GM18526 (cell line): ENCODE data around the gene MN1.

ENCODE experiments used
- POLR2A ChIP-seq: IDR thresholded peaks from 3 replicates; pipeline ENCODE4 v1.6.1; 2011; ENCODE audit not compliant: insufficient read length; ENCODE audit errors: extremely low read depth

MN1 gene

GRCh38 chr22:27719535-27720227 is 81.9 kb downstream of the MN1 start:
- TF ChIP-seq POLR2A, result no peak

- no peak for TF ChIP-seq POLR2A
These were observed 82.6 kb downstream of the MN1 start for GRCh38 chr22:27719036-27719347.

- no peak for TF ChIP-seq POLR2A
These were observed 83.1 kb downstream of the MN1 start for GRCh38 chr22:27718186-27719035.

GRCh38 chr22:27717094-27717493 is 84.5 kb downstream of the MN1 start:
- TF ChIP-seq POLR2A, result no peak

GRCh38 chr22:27716074-27716473 is 85.5 kb downstream of the MN1 start:
- no peak for TF ChIP-seq POLR2A

- TF ChIP-seq POLR2A, result no peak
These were observed 86.5 kb downstream of the MN1 start for GRCh38 chr22:27715106-27715505.

- TF ChIP-seq POLR2A, result no peak
These were observed 87.5 kb downstream of the MN1 start for GRCh38 chr22:27714068-27714467.

GRCh38 chr22:27713461-27713860 is 88.1 kb downstream of the MN1 start:
- TF ChIP-seq POLR2A, result no peak

- TF ChIP-seq POLR2A, result no peak
These were observed 89.8 kb downstream of the MN1 start for GRCh38 chr22:27711756-27712155.

- no peak for TF ChIP-seq POLR2A
These were observed 90.5 kb downstream of the MN1 start for GRCh38 chr22:27711012-27711411.

- TF ChIP-seq POLR2A, result no peak
These were observed 91.5 kb downstream of the MN1 start for GRCh38 chr22:27709919-27710675.

GRCh38 chr22:27706489-27706888 is 95.1 kb downstream of the MN1 start:
- TF ChIP-seq POLR2A, result no peak

GRCh38 chr22:27705408-27706080 is 96.0 kb downstream of the MN1 start:
- no peak for TF ChIP-seq POLR2A

GRCh38 chr22:27704581-27704980 is 97.0 kb downstream of the MN1 start:
- TF ChIP-seq POLR2A, result no peak

- TF ChIP-seq POLR2A, result no peak
These were observed 102.1 kb downstream of the MN1 start for GRCh38 chr22:27699383-27700019.

GRCh38 chr22:27698813-27699212 is 102.7 kb downstream of the MN1 start:
- no peak for TF ChIP-seq POLR2A
